Endodermal cell (in vitro differentiated cells): ENCODE data around the gene HAS3. TPM values are rescaled to one million over a fixed set of nuclear protein-coding genes. Genes with fewer than 3 reads are reported as not detected.
A peak's percentile ranks its signal among the peaks of the same experiment; 100 is the strongest.
"Not testable (repeated sequence)": the region's sequence is repeated elsewhere in the genome, so short reads cannot be mapped to it uniquely, and the experiment has no call there.

Source experiments
- DNase-seq: peaks from one replicate; pipeline ENCODE4 v3.0.0-alpha.2; 2017
- H3K27ac ChIP-seq: 2 replicates; pipeline ENCODE4 v1.5.1; 2013; ENCODE audit warnings: mild to moderate bottlenecking, low read depth, low read length, moderate library complexity
- H3K27me3 ChIP-seq: 2 replicates; pipeline ENCODE4 v1.6.1; 2013; ENCODE audit warnings: mild to moderate bottlenecking, low read length, moderate library complexity; ENCODE audit not compliant: insufficient read depth, control insufficient read depth, poor library complexity, severe bottlenecking
- H3K36me3 ChIP-seq: 2 replicates; pipeline ENCODE4 v1.7.0; 2013; ENCODE audit warnings: mild to moderate bottlenecking, low read length, moderate library complexity; ENCODE audit not compliant: control insufficient read depth, insufficient read depth
- H3K4me1 ChIP-seq: one replicate; pipeline ENCODE4 v1.7.0; 2013; ENCODE audit warnings: low read length; ENCODE audit not compliant: control insufficient read depth, insufficient read depth
- H3K4me3 ChIP-seq: 2 replicates; pipeline ENCODE4 v1.5.1; 2013; ENCODE audit warnings: mild to moderate bottlenecking, low read length, moderate library complexity
- H3K9ac ChIP-seq: 2 replicates; pipeline ENCODE4 v1.6.1; 2013; ENCODE audit warnings: mild to moderate bottlenecking, low read length, moderate library complexity; ENCODE audit not compliant: poor library complexity, severe bottlenecking; ENCODE audit errors: extremely low read depth
- H3K9me3 ChIP-seq: 2 replicates; pipeline ENCODE4 v1.6.1; 2013; ENCODE audit warnings: mild to moderate bottlenecking, low read length, moderate library complexity; ENCODE audit not compliant: control insufficient read depth
- H3K27ac Mint-ChIP-seq: 2 replicates; pipeline ENCODE4 v1.8.0; 2020; ENCODE audit warnings: mixed read lengths
- H3K27me3 Mint-ChIP-seq: 2 replicates; pipeline ENCODE4 v1.8.0; 2021; ENCODE audit warnings: mild to moderate bottlenecking, mixed read lengths; ENCODE audit not compliant: insufficient read depth
- H3K36me3 Mint-ChIP-seq: 2 replicates; pipeline ENCODE4 v1.8.0; 2020; ENCODE audit warnings: low read depth, mixed read lengths
- H3K4me1 Mint-ChIP-seq: 2 replicates; pipeline ENCODE4 v1.8.0; 2020; ENCODE audit warnings: mixed read lengths
- H3K4me3 Mint-ChIP-seq: 2 replicates; pipeline ENCODE4 v1.8.0; 2020; ENCODE audit warnings: mild to moderate bottlenecking, moderate library complexity, mixed read lengths
- H3K9me3 Mint-ChIP-seq: 2 replicates; pipeline ENCODE4 v1.8.0; 2020; ENCODE audit warnings: mild to moderate bottlenecking, mixed read lengths
- WGBS, 2 experiments: methylation state at CpG; one replicate each; pipeline versions ENCODE4 v1.1.5 to v1.1.7; 2013; ENCODE audit warnings: missing lambda C conversion rate in 2 of 2, mixed read lengths in 1 of 2; ENCODE audit not compliant: insufficient coverage in 1 of 2, insufficient read length in 1 of 2; 5-methylcytosine and 5-hydroxymethylcytosine counted together
- total RNA-seq, 2 donors: library from RNA; stranded (reverse); fragmentation: NEBNext Ultra II Directional in 1 of 2; extraction: Animal tissue kit (Norgen Biotek cat#: 25700) in 1 of 2; gene quantifications; 2 replicates in 1 of 2; 3 replicates in 1 of 2; pipeline ENCODE4 v1.2.1, GENCODE V29; 2021
- TF ChIP-seq, protein P1 (sequence below): fragments of 200-600 bp; sonication (generic); conservative IDR thresholded peaks from 2 replicates; pipeline ENCODE4 v1.5.0; 2021; ENCODE audit warnings: antibody characterized with exemption, mild to moderate bottlenecking

The HAS3 gene
- total RNA-seq, 2 donors from 2014 or later = 1.8 to 4.1 TPM

DNA sequence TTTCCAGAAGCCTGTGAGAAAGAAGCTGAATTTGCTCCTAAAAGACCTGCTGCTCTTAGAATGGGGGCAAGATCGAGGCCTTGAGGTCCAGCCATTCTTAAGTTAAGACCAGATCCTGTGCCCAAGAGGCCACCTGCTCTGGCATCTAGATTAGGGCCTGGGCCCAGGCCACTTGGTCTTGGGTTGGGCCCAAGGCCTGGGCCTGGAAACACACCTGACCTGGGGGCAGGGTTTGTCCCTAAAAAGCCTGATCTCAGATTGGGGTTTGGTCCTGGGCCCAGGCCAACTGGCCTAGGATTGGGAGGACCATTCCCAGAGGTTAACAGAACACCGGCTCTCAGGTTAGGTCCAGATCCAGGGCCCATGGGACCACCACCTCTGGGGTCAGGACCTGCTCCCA is 14.1 kb downstream of the HAS3 start:
- Mint-ChIP-seq H3K27ac (no peak overlapping the region), H3K4me3 (no peak overlapping the region), H3K36me3 (peaks cover 55% of the 10 kb centered on the region), H3K9me3 (no peaks in the 10 kb centered on the region), H3K27me3 (no peaks in the 10 kb centered on the region), H3K4me1 (no peaks in the 10 kb centered on the region)
- Histone ChIP-seq H3K27me3 (no peaks in the 10 kb centered on the region), H3K9me3 (no peaks in the 10 kb centered on the region), H3K9ac (no peak overlapping the region), H3K4me3 (no peak overlapping the region), H3K4me1 (no peaks in the 10 kb centered on the region), H3K27ac (no peak overlapping the region), H3K36me3 (peaks cover 67% of the 10 kb centered on the region)
- TF ChIP-seq, protein P1, sequence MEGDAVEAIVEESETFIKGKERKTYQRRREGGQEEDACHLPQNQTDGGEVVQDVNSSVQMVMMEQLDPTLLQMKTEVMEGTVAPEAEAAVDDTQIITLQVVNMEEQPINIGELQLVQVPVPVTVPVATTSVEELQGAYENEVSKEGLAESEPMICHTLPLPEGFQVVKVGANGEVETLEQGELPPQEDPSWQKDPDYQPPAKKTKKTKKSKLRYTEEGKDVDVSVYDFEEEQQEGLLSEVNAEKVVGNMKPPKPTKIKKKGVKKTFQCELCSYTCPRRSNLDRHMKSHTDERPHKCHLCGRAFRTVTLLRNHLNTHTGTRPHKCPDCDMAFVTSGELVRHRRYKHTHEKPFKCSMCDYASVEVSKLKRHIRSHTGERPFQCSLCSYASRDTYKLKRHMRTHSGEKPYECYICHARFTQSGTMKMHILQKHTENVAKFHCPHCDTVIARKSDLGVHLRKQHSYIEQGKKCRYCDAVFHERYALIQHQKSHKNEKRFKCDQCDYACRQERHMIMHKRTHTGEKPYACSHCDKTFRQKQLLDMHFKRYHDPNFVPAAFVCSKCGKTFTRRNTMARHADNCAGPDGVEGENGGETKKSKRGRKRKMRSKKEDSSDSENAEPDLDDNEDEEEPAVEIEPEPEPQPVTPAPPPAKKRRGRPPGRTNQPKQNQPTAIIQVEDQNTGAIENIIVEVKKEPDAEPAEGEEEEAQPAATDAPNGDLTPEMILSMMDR = no peak
- 95 to 100% methylated on average over 2 of the region's 2 CpGs for WGBS, 2 experiments
- DNase-seq = no peak

DNA sequence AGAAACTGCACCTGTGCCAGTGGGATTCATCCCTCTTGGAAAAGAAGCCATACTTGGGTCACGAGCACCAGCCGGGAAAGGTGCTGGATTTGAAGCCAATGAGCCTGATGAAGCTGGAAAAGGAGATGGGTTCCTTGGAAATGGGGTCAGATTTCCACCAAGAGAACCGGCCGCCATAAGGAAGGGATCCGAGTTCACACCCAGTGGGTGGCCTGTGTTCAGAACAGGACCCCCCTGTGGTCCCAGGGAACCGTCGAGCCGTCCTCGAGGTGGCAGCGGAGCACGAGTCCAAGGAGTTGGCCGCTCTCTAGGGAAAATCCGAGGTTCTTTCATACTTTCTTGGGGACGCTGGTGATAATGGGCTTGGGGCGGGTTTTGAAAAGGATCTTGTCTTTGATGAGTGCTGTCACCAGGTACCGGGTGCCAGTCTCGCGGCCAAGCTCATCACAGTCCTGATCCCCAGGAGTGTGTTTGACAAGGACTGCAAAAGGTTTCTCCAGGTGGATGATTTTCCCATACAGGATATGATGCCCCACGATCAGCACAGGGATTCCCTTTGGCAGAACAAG is 14.7 kb downstream of the HAS3 start:
- no peak overlapping the region for H3K27ac ChIP-seq
- no peak overlapping the region for H3K9ac ChIP-seq
- H3K4me1 ChIP-seq = no peaks in the 10 kb centered on the region
- no peaks in the 10 kb centered on the region for H3K27me3 Mint-ChIP-seq
- no peak overlapping the region for H3K27ac Mint-ChIP-seq
- no peak overlapping the region for H3K4me3 ChIP-seq
- TF ChIP-seq, protein P1 = no peak
- peaks cover 55% of the 10 kb centered on the region for H3K36me3 Mint-ChIP-seq
- WGBS, 2 experiments = 94 to 96% methylated on average over 16 to 19 of the region's 19 CpGs
- no peak overlapping the region for H3K4me3 Mint-ChIP-seq
- H3K4me1 Mint-ChIP-seq = no peaks in the 10 kb centered on the region
- no peaks in the 10 kb centered on the region for H3K9me3 Mint-ChIP-seq
- H3K36me3 ChIP-seq = peaks cover 61% of the 10 kb centered on the region
- H3K27me3 ChIP-seq = no peaks in the 10 kb centered on the region
- no peaks in the 10 kb centered on the region for H3K9me3 ChIP-seq
- DNase-seq = no peak

DNA sequence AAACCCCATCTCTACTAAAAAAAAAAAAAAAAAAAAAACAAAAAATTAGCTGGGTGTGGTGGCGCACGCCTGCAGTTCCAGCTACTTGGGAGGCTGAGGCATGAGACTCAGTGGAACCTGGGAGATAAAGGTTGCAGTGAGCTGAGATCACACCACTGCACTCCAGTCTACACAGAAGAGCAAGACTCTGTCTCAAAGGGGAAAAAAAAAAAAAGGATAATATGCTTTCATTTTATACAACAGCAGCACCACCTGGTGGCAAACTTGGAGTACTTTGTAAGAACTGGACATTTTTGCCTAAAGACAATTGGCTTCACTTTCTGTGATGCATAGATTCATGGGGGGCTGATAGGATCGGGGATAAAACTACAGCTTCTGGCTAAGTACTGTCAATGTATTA is 18.5 kb downstream of the HAS3 start:
- peak; percentile 73 for DNase-seq
- no peak overlapping the region for H3K4me3 Mint-ChIP-seq
- Histone ChIP-seq H3K4me1 (no peaks in the 10 kb centered on the region), H3K9me3 (no peaks in the 10 kb centered on the region), H3K27me3 (no peaks in the 10 kb centered on the region), H3K36me3 (peaks cover 47% of the 10 kb centered on the region), H3K27ac (no peak overlapping the region), H3K9ac (no peak overlapping the region), H3K4me3 (no peak overlapping the region)
- H3K36me3 Mint-ChIP-seq = peaks cover 53% of the 10 kb centered on the region
- no peak overlapping the region for H3K27ac Mint-ChIP-seq
- 98 to 100% methylated on average over 3 of the region's 3 CpGs for WGBS, 2 experiments
- TF ChIP-seq, protein P1 = peak; percentile 85
- H3K27me3 Mint-ChIP-seq = no peaks in the 10 kb centered on the region
- no peaks in the 10 kb centered on the region for H3K4me1 Mint-ChIP-seq
- no peaks in the 10 kb centered on the region for H3K9me3 Mint-ChIP-seq

DNA sequence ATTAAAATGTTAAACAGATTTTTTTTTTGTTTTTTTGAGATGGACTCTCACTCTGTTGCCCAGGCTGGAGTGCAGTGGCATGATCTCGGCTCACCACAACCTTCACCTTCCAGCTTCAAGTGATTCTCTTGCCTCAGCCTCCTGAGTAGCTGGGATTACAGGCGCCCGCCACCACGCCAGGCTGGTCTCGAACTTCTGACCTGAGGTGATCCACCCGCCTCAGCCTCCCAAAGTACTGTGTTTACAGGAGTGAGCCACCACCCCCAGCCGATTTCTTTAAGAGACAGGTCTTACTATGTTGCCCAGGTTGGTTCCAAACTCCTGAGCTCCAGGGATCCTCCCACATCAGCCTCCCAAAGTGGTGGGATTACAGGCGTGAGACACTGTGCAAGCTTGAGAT is 19.0 kb downstream of the HAS3 start:
- H3K27me3 Mint-ChIP-seq, H3K9ac ChIP-seq, H3K4me3 ChIP-seq, H3K27me3 ChIP-seq, H3K27ac ChIP-seq, H3K27ac Mint-ChIP-seq, H3K9me3 Mint-ChIP-seq, DNase-seq, H3K4me1 Mint-ChIP-seq, H3K9me3 ChIP-seq, H3K4me1 ChIP-seq, H3K4me3 Mint-ChIP-seq: not testable (repeated sequence)
- peaks cover 52% of the 10 kb centered on the region for H3K36me3 Mint-ChIP-seq
- H3K36me3 ChIP-seq = peaks cover 42% of the 10 kb centered on the region
- 93 to 94% methylated on average over 5 to 8 of the region's 8 CpGs for WGBS, 2 experiments

DNA sequence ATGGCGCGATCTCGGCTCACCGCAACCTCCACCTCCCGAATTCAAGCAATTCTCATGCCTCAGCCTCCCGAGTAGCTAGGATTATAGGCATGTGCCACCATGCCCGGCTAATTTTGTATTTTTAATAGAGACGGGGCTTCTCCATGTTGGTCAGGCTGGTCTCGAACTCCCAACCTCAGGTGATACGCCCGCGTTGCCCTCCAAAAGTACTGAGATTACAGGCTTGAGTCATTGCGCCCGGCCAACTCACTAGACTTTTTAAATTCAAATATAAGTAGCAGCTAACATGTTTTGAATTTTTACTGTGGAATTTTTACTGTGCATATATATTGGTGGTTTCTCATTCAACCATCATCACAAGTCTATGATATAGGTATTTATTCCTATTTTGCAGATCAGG is 19.5 kb downstream of the HAS3 start:
- H3K9ac ChIP-seq, H3K9me3 Mint-ChIP-seq, H3K4me3 ChIP-seq, H3K27me3 ChIP-seq, H3K4me1 ChIP-seq, H3K4me3 Mint-ChIP-seq, H3K27ac Mint-ChIP-seq, H3K9me3 ChIP-seq, H3K4me1 Mint-ChIP-seq, DNase-seq, H3K27me3 Mint-ChIP-seq, H3K27ac ChIP-seq: not testable (repeated sequence)
- 90 to 97% methylated on average over 12 to 14 of the region's 14 CpGs for WGBS, 2 experiments
- H3K36me3 Mint-ChIP-seq = peaks cover 52% of the 10 kb centered on the region
- H3K36me3 ChIP-seq = peaks cover 37% of the 10 kb centered on the region
